Tibial nerve (tissue), 4 donors: Measurements from ENCODE around the gene CCDC197. TPM values are rescaled to one million over a fixed set of nuclear protein-coding genes. Genes with fewer than 3 reads are reported as not detected.

Experiments
- DNase-seq, 2 donors: peaks; one replicate each; pipeline ENCODE4 v3.0.0-alpha.2; 2019; ENCODE audit warnings: low spot score in 2 of 2
- H3K27ac ChIP-seq, 4 donors: fragments of 200-600 bp; sonication (generic) in 3 of 4; one replicate each; pipeline ENCODE4 v1.5.1; 2017 to 2019; ENCODE audit warnings: mild to moderate bottlenecking in 1 of 4
- H3K27me3 ChIP-seq, 2 donors: fragments of 200-600 bp; sonication (generic) in 1 of 2; one replicate each; pipeline versions ENCODE4 v1.5.1 to v1.6.0; 2017 to 2019
- H3K36me3 ChIP-seq, 3 donors: fragments of 200-600 bp; sonication (generic); one replicate each; pipeline ENCODE4 v1.5.1; 2018 to 2019
- H3K4me1 ChIP-seq, 4 donors: fragments of 200-600 bp; sonication (generic) in 3 of 4; one replicate each; pipeline ENCODE4 v1.5.1; 2017 to 2019
- H3K4me3 ChIP-seq, 4 donors: fragments of 200-600 bp; sonication (generic) in 3 of 4; one replicate each; pipeline ENCODE4 v1.5.1; 2017 to 2019; ENCODE audit warnings: mild to moderate bottlenecking in 1 of 4, moderate library complexity in 1 of 4
- H3K9me3 ChIP-seq, 4 donors: fragments of 200-600 bp; sonication (generic) in 3 of 4; one replicate each; pipeline ENCODE4 v1.5.1; 2017 to 2019
- CTCF ChIP-seq, 5 experiments: fragments of 200-600 bp in 3 of 5; fragments of 450-650 bp in 2 of 5; sonication (generic) in 3 of 5; IDR thresholded peaks; one replicate each; pipeline ENCODE4 v1.5.1; 2016 to 2019; ENCODE audit warnings: antibody characterized with exemption in 5 of 5, mild to moderate bottlenecking in 3 of 5, moderate library complexity in 2 of 5
- EP300 ChIP-seq, 2 donors: sonication (generic); formaldehyde crosslinking; IDR thresholded peaks; one replicate each; pipeline ENCODE4 v1.6.1; 2017; ENCODE audit warnings: antibody characterized with exemption in 2 of 2, mild to moderate bottlenecking in 1 of 2
- POLR2A ChIP-seq, 2 donors: fragments of 450-650 bp; IDR thresholded peaks; one replicate each; pipeline ENCODE4 v1.6.1; 2017; ENCODE audit warnings: antibody characterized with exemption in 2 of 2, mild to moderate bottlenecking in 2 of 2, moderate library complexity in 2 of 2
- WGBS, 2 donors: methylation state at CpG; one replicate each; pipeline ENCODE4 v1.1.5; 2018; 5-methylcytosine and 5-hydroxymethylcytosine counted together
- total RNA-seq, 4 donors: library from RNA; depleted of rRNA; stranded (reverse); fragments of >200 nt; gene quantifications; one replicate each; pipeline ENCODE4 v1.1.0, GENCODE V29; 2016

The CCDC197 gene
- total RNA-seq, 4 donors from 2014 or later = not detected

GRCh38 chr14:93964281-93964680, 32.8 kb upstream of the CCDC197 start:
- no peaks in the 10 kb centered on the region for H3K27me3 ChIP-seq
- peaks cover 0 to 42% (median 6%) of the 10 kb centered on the region in 4 donors for H3K4me1 ChIP-seq
- H3K9me3 ChIP-seq = no peaks in the 10 kb centered on the region
- peak overlapping the region in 1 of 4 donors; percentile 60 for H3K27ac ChIP-seq
- DNase-seq = no peak
- WGBS, 2 donors = 92 to 93% methylated on average over 10 of the region's 10 CpGs
- TF ChIP-seq EP300 (IDR thresholded peaks at IDR 0.05) (no peak), CTCF (IDR thresholded peaks at IDR 0.05) (no peak), POLR2A (IDR thresholded peaks at IDR 0.05) (no peak)
- no peaks in the 10 kb centered on the region for H3K36me3 ChIP-seq
- H3K4me3 ChIP-seq = no peak overlapping the region

GRCh38 chr14:93964820-93965286, 32.2 kb upstream of the CCDC197 start:
- Histone ChIP-seq H3K27me3 (no peaks in the 10 kb centered on the region), H3K36me3 (no peaks in the 10 kb centered on the region), H3K4me3 (no peak overlapping the region), H3K27ac (no peak overlapping the region), H3K4me1 (peaks cover 0 to 36% (median 6%) of the 10 kb centered on the region in 4 donors), H3K9me3 (no peaks in the 10 kb centered on the region)
- DNase-seq = no peak
- TF ChIP-seq POLR2A (IDR thresholded peaks at IDR 0.05) = no peak
- no peak for TF ChIP-seq CTCF (IDR thresholded peaks at IDR 0.05)
- TF ChIP-seq EP300 (IDR thresholded peaks at IDR 0.05) = no peak
- 91 to 93% methylated on average over 3 of the region's 3 CpGs for WGBS, 2 donors

GRCh38 chr14:93965287-93965821, 31.7 kb upstream of the CCDC197 start:
- Histone ChIP-seq H3K9me3 (no peaks in the 10 kb centered on the region), H3K4me3 (no peak overlapping the region), H3K27ac (peak overlapping the region in 2 of 4 donors; percentile 33 to 83), H3K27me3 (no peaks in the 10 kb centered on the region), H3K4me1 (peaks cover 0 to 31% (median 6%) of the 10 kb centered on the region in 4 donors), H3K36me3 (no peaks in the 10 kb centered on the region)
- TF ChIP-seq EP300 (IDR thresholded peaks at IDR 0.05) (no peak), POLR2A (IDR thresholded peaks at IDR 0.05) (no peak), CTCF (IDR thresholded peaks at IDR 0.05) (no peak)
- DNase-seq = no peak
- 55 to 61% methylated on average over 3 of the region's 3 CpGs for WGBS, 2 donors

- TF ChIP-seq EP300 (IDR thresholded peaks at IDR 0.05) (no peak), CTCF (IDR thresholded peaks at IDR 0.05) (no peak), POLR2A (IDR thresholded peaks at IDR 0.05) (no peak)
- no peaks in the 10 kb centered on the region for H3K36me3 ChIP-seq
- H3K27me3 ChIP-seq = no peaks in the 10 kb centered on the region
- H3K4me1 ChIP-seq = peaks cover 0 to 28% (median 8%) of the 10 kb centered on the region in 4 donors
- no peak for DNase-seq
- 75 to 89% methylated on average over 3 of the region's 3 CpGs for WGBS, 2 donors
- H3K4me3 ChIP-seq = no peak overlapping the region
- peak overlapping the region in 2 of 4 donors; percentile 33 to 83 for H3K27ac ChIP-seq
- no peaks in the 10 kb centered on the region for H3K9me3 ChIP-seq
These were observed 31.1 kb upstream of the CCDC197 start for GRCh38 chr14:93965946-93966474.

GRCh38 chr14:93967637-93968250, 29.4 kb upstream of the CCDC197 start:
- 62 to 66% methylated on average over 10 of the region's 10 CpGs for WGBS, 2 donors
- Histone ChIP-seq H3K4me3 (no peak overlapping the region), H3K36me3 (no peaks in the 10 kb centered on the region), H3K4me1 (peaks cover 0 to 28% (median 9%) of the 10 kb centered on the region in 4 donors), H3K9me3 (no peaks in the 10 kb centered on the region), H3K27ac (no peak overlapping the region), H3K27me3 (no peaks in the 10 kb centered on the region)
- DNase-seq = no peak
- TF ChIP-seq EP300 (IDR thresholded peaks at IDR 0.05) (no peak), CTCF (IDR thresholded peaks at IDR 0.05) (no peak), POLR2A (IDR thresholded peaks at IDR 0.05) (no peak)
